PFSK-1 (cell line): ENCODE results near the gene TEX52.

Source experiments
- FOXP2 ChIP-seq: optimal IDR thresholded peaks from 2 replicates; pipeline ENCODE3; 2011; ENCODE audit warnings: borderline replicate concordance, control low read depth, inconsistent platforms; ENCODE audit not compliant: insufficient read depth; ENCODE audit errors: extremely low read length, extremely low read depth
- POLR2AphosphoS5 ChIP-seq: IDR thresholded peaks from 2 replicates; pipeline ENCODE4 v1.6.1; 2012; ENCODE audit warnings: low read depth, mild to moderate bottlenecking, control low read depth, low read length, moderate library complexity
- SIN3A ChIP-seq: IDR thresholded peaks from 2 replicates; pipeline ENCODE4 v1.6.1; 2012; ENCODE audit warnings: mild to moderate bottlenecking, low read length, moderate library complexity, borderline replicate concordance; ENCODE audit not compliant: insufficient read depth
- TAF1 ChIP-seq: IDR thresholded peaks from 2 replicates; pipeline ENCODE4 v1.6.1; 2012; ENCODE audit warnings: low read length, control low read depth, borderline replicate concordance; ENCODE audit not compliant: insufficient read depth
- TF ChIP-seq, protein P1 (sequence below), 2 experiments: IDR thresholded peaks; 2 replicates each; pipeline versions ENCODE4 v1.6.1 to v1.8.0; 2011 to 2012; ENCODE audit warnings: low read depth in 2 of 2, low read length in 2 of 2, control low read depth in 1 of 2, inconsistent platforms in 1 of 2, mild to moderate bottlenecking in 1 of 2, moderate library complexity in 1 of 2; ENCODE audit not compliant: insufficient read depth in 1 of 2

The TEX52 gene

DNA sequence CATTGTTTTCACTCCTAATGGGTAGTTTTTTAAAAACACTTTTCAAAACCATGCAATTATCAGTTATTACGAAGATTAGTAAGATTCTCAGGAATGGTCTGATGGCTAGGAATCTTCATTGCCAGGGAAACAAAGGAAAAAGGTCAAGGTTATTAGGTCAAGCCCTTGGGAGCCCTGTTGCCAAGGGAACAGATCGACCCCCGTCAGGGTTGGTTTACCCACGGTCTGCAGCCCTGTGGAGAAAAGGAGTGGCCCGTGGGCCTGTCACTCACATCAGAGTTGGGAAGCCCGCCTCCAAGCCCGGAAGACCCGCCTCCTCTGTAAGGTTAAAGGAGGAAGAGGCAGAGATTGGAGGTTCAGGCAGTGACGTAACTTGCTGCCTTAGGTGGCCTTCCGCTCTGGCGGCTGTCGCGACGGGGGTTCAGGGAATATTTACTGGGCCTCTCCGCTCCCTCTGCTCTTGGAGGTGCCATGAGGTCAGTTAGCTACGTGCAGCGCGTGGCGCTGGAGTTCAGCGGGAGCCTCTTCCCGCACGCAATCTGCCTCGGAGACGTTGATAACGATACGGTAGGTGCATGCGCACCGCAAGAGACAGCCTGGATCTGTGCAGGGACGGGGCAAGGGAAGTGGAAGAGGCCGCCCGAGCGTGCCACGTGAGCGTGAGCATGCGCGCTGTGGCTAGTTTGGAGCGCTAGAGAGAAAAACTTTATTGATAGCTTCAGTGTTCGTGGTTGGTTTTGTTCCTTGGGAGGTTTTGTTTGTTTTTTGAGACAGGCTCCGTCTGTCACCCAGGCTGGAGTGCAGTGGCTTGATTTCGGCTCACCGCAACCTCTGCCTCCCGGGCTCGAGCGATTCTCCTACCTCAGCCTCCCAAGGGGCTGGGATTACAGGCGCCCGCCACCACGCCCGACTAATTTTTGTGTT is 44.3 kb downstream of the TEX52 start, which contains the start of gene ITFG2:
Gene ITFG2, plus strand, starts transcription at position 379 of the 924 bp plus-strand sequence. Its CDS starts 93 bp downstream, at position 472.
- TF ChIP-seq POLR2AphosphoS5 (peak; percentile 99), TAF1 (peak; percentile 86), FOXP2 (peak; percentile 86), SIN3A (peak; percentile 73; the same call in 1 of the 2 replicates)
- TF ChIP-seq, protein P1, sequence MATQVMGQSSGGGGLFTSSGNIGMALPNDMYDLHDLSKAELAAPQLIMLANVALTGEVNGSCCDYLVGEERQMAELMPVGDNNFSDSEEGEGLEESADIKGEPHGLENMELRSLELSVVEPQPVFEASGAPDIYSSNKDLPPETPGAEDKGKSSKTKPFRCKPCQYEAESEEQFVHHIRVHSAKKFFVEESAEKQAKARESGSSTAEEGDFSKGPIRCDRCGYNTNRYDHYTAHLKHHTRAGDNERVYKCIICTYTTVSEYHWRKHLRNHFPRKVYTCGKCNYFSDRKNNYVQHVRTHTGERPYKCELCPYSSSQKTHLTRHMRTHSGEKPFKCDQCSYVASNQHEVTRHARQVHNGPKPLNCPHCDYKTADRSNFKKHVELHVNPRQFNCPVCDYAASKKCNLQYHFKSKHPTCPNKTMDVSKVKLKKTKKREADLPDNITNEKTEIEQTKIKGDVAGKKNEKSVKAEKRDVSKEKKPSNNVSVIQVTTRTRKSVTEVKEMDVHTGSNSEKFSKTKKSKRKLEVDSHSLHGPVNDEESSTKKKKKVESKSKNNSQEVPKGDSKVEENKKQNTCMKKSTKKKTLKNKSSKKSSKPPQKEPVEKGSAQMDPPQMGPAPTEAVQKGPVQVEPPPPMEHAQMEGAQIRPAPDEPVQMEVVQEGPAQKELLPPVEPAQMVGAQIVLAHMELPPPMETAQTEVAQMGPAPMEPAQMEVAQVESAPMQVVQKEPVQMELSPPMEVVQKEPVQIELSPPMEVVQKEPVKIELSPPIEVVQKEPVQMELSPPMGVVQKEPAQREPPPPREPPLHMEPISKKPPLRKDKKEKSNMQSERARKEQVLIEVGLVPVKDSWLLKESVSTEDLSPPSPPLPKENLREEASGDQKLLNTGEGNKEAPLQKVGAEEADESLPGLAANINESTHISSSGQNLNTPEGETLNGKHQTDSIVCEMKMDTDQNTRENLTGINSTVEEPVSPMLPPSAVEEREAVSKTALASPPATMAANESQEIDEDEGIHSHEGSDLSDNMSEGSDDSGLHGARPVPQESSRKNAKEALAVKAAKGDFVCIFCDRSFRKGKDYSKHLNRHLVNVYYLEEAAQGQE (IDR thresholded peaks at IDR 0.05; ENCODE audit: insufficient read depth in 1 of 2, low read depth in 2 of 2, low read length in 2 of 2), result peak in 1 of 2 experiments; percentile 46; a peak in 2 of 4 replicates

GRCh38 chr12:2811801-2812200 is 45.0 kb downstream of the TEX52 start:
- TF ChIP-seq FOXP2 (no peak), SIN3A (no peak), TAF1 (no peak), POLR2AphosphoS5 (no peak)
- TF ChIP-seq, protein P1 (IDR thresholded peaks at IDR 0.05; ENCODE audit: insufficient read depth in 1 of 2, low read depth in 2 of 2, low read length in 2 of 2), result no peak

DNA sequence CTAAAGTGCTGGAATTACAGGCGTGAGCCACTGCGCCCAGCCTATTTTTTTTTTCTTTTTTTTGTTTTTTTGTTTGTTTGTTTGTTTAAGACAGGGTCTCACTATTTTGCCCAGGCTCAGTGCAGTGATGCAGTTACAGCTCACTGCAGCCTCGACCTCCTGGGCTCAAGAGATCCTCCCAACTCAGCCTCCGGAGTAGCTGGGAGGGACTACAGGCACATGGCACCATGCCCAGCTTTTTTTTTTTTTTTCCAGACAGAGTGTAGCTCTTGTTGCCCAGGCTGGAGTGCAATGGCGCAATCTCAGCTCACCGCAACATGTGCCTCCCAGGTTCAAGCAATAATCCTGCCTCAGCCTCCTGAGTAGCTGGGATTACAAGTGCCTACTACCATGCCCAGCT is 50.1 kb downstream of the TEX52 start:
- TF ChIP-seq TAF1, result no peak
- no peak for TF ChIP-seq SIN3A
- TF ChIP-seq FOXP2, result no peak
- TF ChIP-seq, protein P1 (IDR thresholded peaks at IDR 0.05; ENCODE audit: insufficient read depth in 1 of 2, low read depth in 2 of 2, low read length in 2 of 2), result no peak
- no peak for TF ChIP-seq POLR2AphosphoS5

DNA sequence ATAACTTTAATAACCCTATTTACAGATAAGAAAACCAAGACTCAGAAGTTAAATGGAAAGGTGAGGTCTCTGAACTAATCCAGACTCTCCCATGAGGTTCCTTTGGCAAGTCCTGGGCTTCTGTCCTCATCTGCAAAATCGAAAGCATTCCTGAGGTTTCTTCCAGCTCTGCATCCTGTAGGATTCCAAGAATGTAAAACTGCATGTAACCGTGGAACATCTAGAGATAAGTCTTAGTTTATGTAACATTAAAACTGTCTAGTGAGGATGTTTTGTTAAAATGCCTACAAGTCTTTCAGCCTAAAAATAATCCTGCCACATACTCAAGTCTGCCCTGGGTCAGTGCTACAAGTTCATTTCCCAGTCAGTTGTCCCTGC is 51.7 kb downstream of the TEX52 start:
- TF ChIP-seq TAF1, result no peak
- no peak for TF ChIP-seq SIN3A

GRCh38 chr12:2804393-2805142 is 52.3 kb downstream of the TEX52 start:
- no peak for TF ChIP-seq TAF1
- no peak for TF ChIP-seq POLR2AphosphoS5
- TF ChIP-seq FOXP2, result no peak
- TF ChIP-seq, protein P1 (IDR thresholded peaks at IDR 0.05; ENCODE audit: insufficient read depth in 1 of 2, low read depth in 2 of 2, low read length in 2 of 2), result no peak
- TF ChIP-seq SIN3A, result no peak
